ENCODE data around the gene NAA11.

Gene NAA11

DNA sequence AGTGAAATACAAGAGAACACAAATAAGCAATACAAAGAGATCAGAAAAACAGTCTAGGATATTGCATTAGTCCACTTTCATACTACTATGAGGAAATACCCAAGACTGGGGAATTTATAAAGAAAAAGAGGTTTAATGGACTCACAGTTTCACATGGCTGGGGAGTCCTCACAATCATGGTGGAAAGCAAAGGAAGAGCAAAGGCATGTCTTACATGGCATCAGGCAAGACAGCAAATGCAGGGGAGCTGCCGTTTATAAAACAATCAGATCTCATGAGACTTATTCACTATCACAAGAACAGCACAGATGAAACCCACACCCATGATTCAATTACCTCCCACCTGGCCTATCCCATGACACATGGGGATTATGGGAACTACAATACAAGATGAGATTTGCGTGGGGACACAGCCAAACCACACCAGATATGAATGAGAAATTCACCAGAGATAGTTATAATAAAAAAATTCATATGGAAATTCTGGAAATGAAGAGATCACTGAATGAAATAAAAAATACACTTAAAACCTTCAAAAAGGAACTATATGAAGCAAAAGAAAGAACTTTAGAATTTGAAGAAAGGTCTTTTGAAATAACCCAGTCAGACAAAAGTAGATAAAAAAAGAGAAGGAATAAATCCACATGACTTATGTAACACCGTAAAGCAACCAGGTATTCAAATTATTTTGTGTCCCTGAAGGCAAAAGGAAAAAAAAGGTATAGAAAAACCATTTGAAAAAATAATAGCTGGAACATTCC is 16.2 kb upstream of the NAA11 start:
- DNase-seq (ENCODE audit: low read depth): no peak
- no peak overlapping the region for H3K4me3 ChIP-seq (ENCODE audit: low read depth, low read length)
- TF ChIP-seq POLR2A (IDR thresholded peaks at IDR 0.05; ENCODE audit: extremely low read depth, insufficient read length) (no peak), MYC (IDR thresholded peaks at IDR 0.05; ENCODE audit: low read depth, low read length) (no peak)
- TF ChIP-seq, protein P1, sequence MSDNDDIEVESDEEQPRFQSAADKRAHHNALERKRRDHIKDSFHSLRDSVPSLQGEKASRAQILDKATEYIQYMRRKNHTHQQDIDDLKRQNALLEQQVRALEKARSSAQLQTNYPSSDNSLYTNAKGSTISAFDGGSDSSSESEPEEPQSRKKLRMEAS (IDR thresholded peaks at IDR 0.05; ENCODE audit: low read depth, low read length): no peak
- TF ChIP-seq, protein P2, sequence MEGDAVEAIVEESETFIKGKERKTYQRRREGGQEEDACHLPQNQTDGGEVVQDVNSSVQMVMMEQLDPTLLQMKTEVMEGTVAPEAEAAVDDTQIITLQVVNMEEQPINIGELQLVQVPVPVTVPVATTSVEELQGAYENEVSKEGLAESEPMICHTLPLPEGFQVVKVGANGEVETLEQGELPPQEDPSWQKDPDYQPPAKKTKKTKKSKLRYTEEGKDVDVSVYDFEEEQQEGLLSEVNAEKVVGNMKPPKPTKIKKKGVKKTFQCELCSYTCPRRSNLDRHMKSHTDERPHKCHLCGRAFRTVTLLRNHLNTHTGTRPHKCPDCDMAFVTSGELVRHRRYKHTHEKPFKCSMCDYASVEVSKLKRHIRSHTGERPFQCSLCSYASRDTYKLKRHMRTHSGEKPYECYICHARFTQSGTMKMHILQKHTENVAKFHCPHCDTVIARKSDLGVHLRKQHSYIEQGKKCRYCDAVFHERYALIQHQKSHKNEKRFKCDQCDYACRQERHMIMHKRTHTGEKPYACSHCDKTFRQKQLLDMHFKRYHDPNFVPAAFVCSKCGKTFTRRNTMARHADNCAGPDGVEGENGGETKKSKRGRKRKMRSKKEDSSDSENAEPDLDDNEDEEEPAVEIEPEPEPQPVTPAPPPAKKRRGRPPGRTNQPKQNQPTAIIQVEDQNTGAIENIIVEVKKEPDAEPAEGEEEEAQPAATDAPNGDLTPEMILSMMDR (IDR thresholded peaks at IDR 0.05; ENCODE audit: low read depth, low read length): no peak

DNA sequence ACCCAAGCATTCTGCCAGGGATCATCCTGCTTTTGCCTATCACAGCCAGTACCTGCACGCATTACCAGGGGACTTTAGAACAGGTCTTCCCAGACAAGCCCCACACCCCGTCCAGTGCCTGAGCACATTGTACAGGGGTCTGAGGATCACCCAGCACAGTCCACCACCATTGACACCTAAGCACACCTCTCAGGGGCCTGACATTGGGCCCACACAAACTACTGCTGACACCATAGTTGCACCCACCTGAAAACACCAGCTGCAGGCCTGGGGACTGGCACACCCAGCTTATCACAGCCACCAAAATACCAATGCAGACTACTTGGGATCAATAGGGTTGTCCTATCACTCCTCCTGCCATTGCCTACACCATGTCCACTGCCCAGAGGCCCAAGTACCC is 14.7 kb upstream of the NAA11 start:
- no peak for DNase-seq (ENCODE audit: low read depth)
- H3K4me3 ChIP-seq (ENCODE audit: low read depth, low read length): no peak overlapping the region
- TF ChIP-seq MYC (IDR thresholded peaks at IDR 0.05; ENCODE audit: low read depth, low read length) (no peak), POLR2A (IDR thresholded peaks at IDR 0.05; ENCODE audit: extremely low read depth, insufficient read length) (no peak)
- TF ChIP-seq, protein P2 (IDR thresholded peaks at IDR 0.05; ENCODE audit: low read depth, low read length): no peak
- TF ChIP-seq, protein P1 (IDR thresholded peaks at IDR 0.05; ENCODE audit: low read depth, low read length): no peak

DNA sequence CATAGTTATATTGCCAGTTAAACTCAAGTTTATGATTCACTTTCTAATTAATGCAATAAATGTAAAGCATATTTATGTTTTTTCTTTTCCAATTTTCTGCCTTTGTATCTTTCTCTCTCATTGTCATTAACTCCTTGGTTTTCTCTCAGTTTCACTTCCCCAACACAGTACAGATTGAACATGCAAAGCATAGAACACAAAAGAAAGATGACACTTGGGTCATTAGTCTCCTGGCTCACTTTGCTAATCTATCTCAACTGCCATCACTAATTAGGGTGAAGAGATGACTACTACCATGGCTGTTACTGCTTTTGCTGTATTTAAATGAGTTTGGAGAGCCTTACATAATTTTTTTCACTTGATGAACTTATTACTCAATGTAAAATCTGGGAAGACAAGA is 12.3 kb upstream of the NAA11 start:
- peak; percentile 14 for DNase-seq (ENCODE audit: low read depth)
- TF ChIP-seq, protein P2 (IDR thresholded peaks at IDR 0.05; ENCODE audit: low read depth, low read length): no peak
- no peak for TF ChIP-seq POLR2A (IDR thresholded peaks at IDR 0.05; ENCODE audit: extremely low read depth, insufficient read length)
- no peak overlapping the region for H3K4me3 ChIP-seq (ENCODE audit: low read depth, low read length)

DNA sequence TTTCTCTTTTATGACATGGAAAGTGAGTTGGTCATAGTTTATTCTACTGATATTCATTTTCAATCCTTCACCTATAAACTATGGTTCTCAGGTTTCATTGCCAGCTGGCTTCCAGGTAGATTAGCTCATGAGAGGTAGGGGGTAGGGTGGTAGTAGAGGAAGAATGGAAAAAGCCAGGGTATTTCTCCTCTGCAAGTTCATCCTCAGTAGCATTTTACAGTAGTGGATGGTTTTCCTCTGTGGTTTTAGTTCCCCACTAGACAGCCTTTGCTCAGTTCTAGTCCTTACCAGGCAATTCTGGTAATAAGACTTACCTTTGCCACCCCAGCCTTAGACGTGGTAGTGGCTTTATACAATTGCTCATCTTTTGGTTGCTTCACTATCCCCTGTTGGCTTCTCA is 8.9 kb upstream of the NAA11 start:
- TF ChIP-seq MYC (IDR thresholded peaks at IDR 0.05; ENCODE audit: low read depth, low read length) (no peak), POLR2A (IDR thresholded peaks at IDR 0.05; ENCODE audit: extremely low read depth, insufficient read length) (no peak)
- TF ChIP-seq, protein P2 (IDR thresholded peaks at IDR 0.05; ENCODE audit: low read depth, low read length): no peak
- TF ChIP-seq, protein P1 (IDR thresholded peaks at IDR 0.05; ENCODE audit: low read depth, low read length): no peak
- DNase-seq (ENCODE audit: low read depth): no peak
- no peak overlapping the region for H3K4me3 ChIP-seq (ENCODE audit: low read depth, low read length)

DNA sequence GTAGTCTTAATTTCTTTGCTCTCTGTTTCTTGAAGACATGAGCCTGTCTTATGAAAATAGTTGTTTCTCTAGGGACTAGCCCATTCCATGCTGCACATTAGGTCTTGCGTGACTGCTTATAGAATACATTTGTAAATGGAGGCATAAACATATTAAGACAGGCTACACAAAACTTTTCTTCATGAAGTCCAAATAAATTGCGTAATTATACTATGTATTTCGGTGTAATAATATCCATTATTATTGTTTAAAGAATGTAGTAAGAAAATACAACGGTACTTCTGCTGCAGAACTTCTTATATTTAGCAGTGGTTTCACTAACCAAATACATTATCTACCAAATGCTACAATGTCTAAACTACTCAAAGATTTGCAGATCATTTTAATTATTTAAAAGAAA is 8.5 kb upstream of the NAA11 start:
- TF ChIP-seq MYC (IDR thresholded peaks at IDR 0.05; ENCODE audit: low read depth, low read length) (no peak), POLR2A (IDR thresholded peaks at IDR 0.05; ENCODE audit: extremely low read depth, insufficient read length) (no peak)
- TF ChIP-seq, protein P1 (IDR thresholded peaks at IDR 0.05; ENCODE audit: low read depth, low read length): no peak
- TF ChIP-seq, protein P2 (IDR thresholded peaks at IDR 0.05; ENCODE audit: low read depth, low read length): no peak
- DNase-seq (ENCODE audit: low read depth): no peak
- H3K4me3 ChIP-seq (ENCODE audit: low read depth, low read length): no peak overlapping the region

Measured in NB4 (cell line).